OCI-LY7 (cell line): ENCODE results near the gene RNF14. TPM values are rescaled to one million over a fixed set of nuclear protein-coding genes. Genes with fewer than 3 reads are reported as not detected.

Experiments
- BruUV-seq: library from RNA; stranded (reverse); fragments of 400-500 nt; replicated peaks from 2 replicates; lab custom pipeline; 2021; lab: Mats Ljungman, UMichigan
- CTCF ChIA-PET: fragments of 300-600 bp; sonication (Branson Sonifier 250); formaldehyde crosslinking; loops from one replicate; lab custom pipeline; 2022; ENCODE audit warnings: antibody characterized with exemption; ENCODE audit not compliant: unreplicated experiment; lab: Charles Lee
- POLR2A ChIA-PET: fragments of 300-600 bp; sonication (Branson Sonifier 250); formaldehyde crosslinking; loops from one replicate; lab custom pipeline; 2022; ENCODE audit warnings: antibody characterized with exemption; lab: Charles Lee
- DNase-seq: peaks from one replicate; pipeline ENCODE4 v3.0.0-alpha.2; 2015; ENCODE audit warnings: low spot score
- H2AFZ ChIP-seq: fragments of 200-600 bp; sonication (generic), shearing (Covaris generic); 2 replicates; pipeline ENCODE4 v1.6.1; 2014; ENCODE audit warnings: mild to moderate bottlenecking, antibody characterized with exemption, low read length, moderate library complexity
- H3K27ac ChIP-seq: fragments of 200-600 bp; sonication (generic); 2 replicates; pipeline ENCODE4 v1.5.1; 2014; ENCODE audit warnings: mixed run types, low read depth, mild to moderate bottlenecking, moderate library complexity, low read length, inconsistent platforms; ENCODE audit not compliant: poor library complexity, severe bottlenecking
- H3K36me3 ChIP-seq: fragments of 200-600 bp; sonication (generic); 2 replicates; pipeline ENCODE4 v1.6.1; 2014; ENCODE audit warnings: mild to moderate bottlenecking, antibody characterized with exemption, low read length, moderate library complexity, mixed read lengths; ENCODE audit not compliant: insufficient read depth
- H3K4me1 ChIP-seq: fragments of 200-600 bp; sonication (generic); 2 replicates; pipeline ENCODE4 v1.5.1; 2014; ENCODE audit warnings: mild to moderate bottlenecking, low read length; ENCODE audit not compliant: insufficient read depth, poor library complexity, severe bottlenecking
- H3K4me2 ChIP-seq: fragments of 200-600 bp; sonication (generic); 2 replicates; pipeline ENCODE4 v1.6.1; 2014; ENCODE audit warnings: mild to moderate bottlenecking, low read length
- H3K4me3 ChIP-seq: fragments of 200-600 bp; sonication (generic); 2 replicates; pipeline ENCODE4 v1.5.1; 2014; ENCODE audit warnings: mild to moderate bottlenecking, low read depth, low read length; ENCODE audit not compliant: poor library complexity, severe bottlenecking
- H3K79me2 ChIP-seq: fragments of 200-600 bp; sonication (generic); 2 replicates; pipeline ENCODE4 v1.6.1; 2016; ENCODE audit warnings: low read depth, mild to moderate bottlenecking, low read length, moderate library complexity, mixed read lengths; ENCODE audit not compliant: insufficient read depth
- H3K9me2 ChIP-seq: fragments of 200-600 bp; sonication (generic); 2 replicates; pipeline ENCODE4 v1.6.1; 2016; ENCODE audit warnings: mild to moderate bottlenecking, low read length, mixed read lengths; ENCODE audit not compliant: insufficient read depth
- H3K9me3 ChIP-seq: fragments of 200-600 bp; sonication (generic); 2 replicates; pipeline ENCODE4 v1.6.1; 2014; ENCODE audit warnings: mild to moderate bottlenecking, mixed run types, low read length, mixed read lengths
- H4K20me1 ChIP-seq: fragments of 200-600 bp; sonication (generic); 2 replicates; pipeline ENCODE4 v1.6.1; 2014; ENCODE audit warnings: mild to moderate bottlenecking, antibody characterized with exemption, low read length, moderate library complexity, mixed read lengths; ENCODE audit not compliant: insufficient read depth
- EZH2phosphoT487 ChIP-seq: fragments of 200-600 bp; sonication (generic); IDR thresholded peaks from 2 replicates; pipeline ENCODE4 v1.6.1; 2018; ENCODE audit warnings: low read depth, borderline replicate concordance, mild to moderate bottlenecking, mixed run types, antibody characterized with exemption, low read length, moderate library complexity, mixed read lengths
- intact Hi-C: fragments of 100-400 bp; cut with micrococcal nuclease; formaldehyde crosslinking; loops from one replicate; pipeline ENCODE4 v1.10.0; 2022; ENCODE audit not compliant: unreplicated experiment
- total RNA-seq, 2 experiments: library from RNA; depleted of rRNA in 1 of 2; stranded (reverse); fragments of >200 nt in 1 of 2; shearing (Covaris generic) in 1 of 2; gene quantifications; 2 replicates each; pipeline ENCODE4 v1.2.3, GENCODE V29; 2014 to 2022
- TF ChIP-seq, protein P1 (sequence below): fragments of 200-600 bp; sonication (generic); conservative IDR thresholded peaks from 2 replicates; pipeline ENCODE4 v1.5.1; 2014; ENCODE audit warnings: mild to moderate bottlenecking, antibody characterized with exemption, low read length, moderate library complexity, mixed read lengths

Gene RNF14
- total RNA-seq, 2 experiments from 2014 or later = 31.7 to 41.1 TPM

- Histone ChIP-seq H3K4me1 (no peaks in the 10 kb centered on the region), H2AFZ (no peak overlapping the region), H3K4me3 (no peak overlapping the region), H3K79me2 (peaks cover 4% of the 10 kb centered on the region; the same call in 1 of the 2 replicates), H3K9me3 (no peaks in the 10 kb centered on the region), H3K4me2 (no peak overlapping the region), H3K9me2 (no peaks in the 10 kb centered on the region), H3K27ac (no peak overlapping the region), H3K36me3 (peaks cover 74% of the 10 kb centered on the region), H4K20me1 (no peaks in the 10 kb centered on the region)
- POLR2A ChIA-PET = no interaction called here
- DNase-seq = no peak
- no TSS peak for BruUV-seq
- CTCF ChIA-PET = no interaction called here
- TF ChIP-seq EZH2phosphoT487 = no peak
- TF ChIP-seq, protein P1, sequence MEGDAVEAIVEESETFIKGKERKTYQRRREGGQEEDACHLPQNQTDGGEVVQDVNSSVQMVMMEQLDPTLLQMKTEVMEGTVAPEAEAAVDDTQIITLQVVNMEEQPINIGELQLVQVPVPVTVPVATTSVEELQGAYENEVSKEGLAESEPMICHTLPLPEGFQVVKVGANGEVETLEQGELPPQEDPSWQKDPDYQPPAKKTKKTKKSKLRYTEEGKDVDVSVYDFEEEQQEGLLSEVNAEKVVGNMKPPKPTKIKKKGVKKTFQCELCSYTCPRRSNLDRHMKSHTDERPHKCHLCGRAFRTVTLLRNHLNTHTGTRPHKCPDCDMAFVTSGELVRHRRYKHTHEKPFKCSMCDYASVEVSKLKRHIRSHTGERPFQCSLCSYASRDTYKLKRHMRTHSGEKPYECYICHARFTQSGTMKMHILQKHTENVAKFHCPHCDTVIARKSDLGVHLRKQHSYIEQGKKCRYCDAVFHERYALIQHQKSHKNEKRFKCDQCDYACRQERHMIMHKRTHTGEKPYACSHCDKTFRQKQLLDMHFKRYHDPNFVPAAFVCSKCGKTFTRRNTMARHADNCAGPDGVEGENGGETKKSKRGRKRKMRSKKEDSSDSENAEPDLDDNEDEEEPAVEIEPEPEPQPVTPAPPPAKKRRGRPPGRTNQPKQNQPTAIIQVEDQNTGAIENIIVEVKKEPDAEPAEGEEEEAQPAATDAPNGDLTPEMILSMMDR = no peak
- intact Hi-C loops = no loop called here
Measured at GRCh38 chr5:141997358-141997960, 28.6 kb downstream of the RNF14 start.

GRCh38 chr5:142000173-142000572 lies 31.3 kb downstream of the RNF14 start:
- Histone ChIP-seq H3K4me1 (no peaks in the 10 kb centered on the region), H3K4me3 (no peak overlapping the region), H3K27ac (no peak overlapping the region), H3K4me2 (no peak overlapping the region), H3K9me3 (no peaks in the 10 kb centered on the region), H4K20me1 (no peaks in the 10 kb centered on the region), H3K9me2 (no peaks in the 10 kb centered on the region), H3K36me3 (peaks cover 74% of the 10 kb centered on the region), H2AFZ (no peak overlapping the region), H3K79me2 (no peaks in the 10 kb centered on the region)
- ChIA-PET POLR2A (interaction anchor here (1.2 kb wide), 1 partner anchor 9 kb away, joined by 3 read pairs; no protein-coding TSS in a partner anchor), CTCF (no interaction called here)
- no peak for DNase-seq
- no peak for TF ChIP-seq EZH2phosphoT487
- TF ChIP-seq, protein P1 = no peak
- no TSS peak for BruUV-seq
- intact Hi-C loops = no loop called here
